LNCaP clone FGC (cell line): ENCODE data around the gene TP63.

Experiments
- DNase-seq: peaks from one replicate; pipeline ENCODE4 v3.0.0-alpha.2; 2011; ENCODE audit warnings: low read depth
- H3K4me3 ChIP-seq: 2 replicates; pipeline ENCODE4 v1.5.1; 2011; ENCODE audit warnings: mild to moderate bottlenecking, low read depth, low read length, control low read depth
- TF ChIP-seq, protein P1 (sequence below): IDR thresholded peaks from 2 replicates; pipeline ENCODE4 v1.5.1; 2012; ENCODE audit warnings: mild to moderate bottlenecking; ENCODE audit not compliant: control insufficient read depth, insufficient read depth; ENCODE audit errors: extremely low read depth

Gene TP63

DNA sequence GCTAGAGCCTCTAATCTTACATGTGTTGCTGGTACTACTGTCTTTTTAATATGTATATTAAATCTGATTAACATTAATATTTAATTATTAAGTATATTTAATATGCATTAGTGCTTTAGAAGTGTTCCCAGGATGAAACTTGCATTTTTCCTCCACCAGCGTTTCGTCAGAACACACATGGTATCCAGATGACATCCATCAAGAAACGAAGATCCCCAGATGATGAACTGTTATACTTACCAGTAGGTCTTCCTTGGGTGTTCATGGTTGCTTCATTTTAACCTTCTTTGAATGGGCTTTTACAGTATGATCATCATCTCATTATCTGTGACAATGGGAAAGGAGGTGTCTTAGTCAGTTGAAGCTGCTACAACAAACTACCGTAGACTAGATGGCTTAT is 238.0 kb downstream of the TP63 start:
- no peak overlapping the region for H3K4me3 ChIP-seq
- TF ChIP-seq, protein P1, sequence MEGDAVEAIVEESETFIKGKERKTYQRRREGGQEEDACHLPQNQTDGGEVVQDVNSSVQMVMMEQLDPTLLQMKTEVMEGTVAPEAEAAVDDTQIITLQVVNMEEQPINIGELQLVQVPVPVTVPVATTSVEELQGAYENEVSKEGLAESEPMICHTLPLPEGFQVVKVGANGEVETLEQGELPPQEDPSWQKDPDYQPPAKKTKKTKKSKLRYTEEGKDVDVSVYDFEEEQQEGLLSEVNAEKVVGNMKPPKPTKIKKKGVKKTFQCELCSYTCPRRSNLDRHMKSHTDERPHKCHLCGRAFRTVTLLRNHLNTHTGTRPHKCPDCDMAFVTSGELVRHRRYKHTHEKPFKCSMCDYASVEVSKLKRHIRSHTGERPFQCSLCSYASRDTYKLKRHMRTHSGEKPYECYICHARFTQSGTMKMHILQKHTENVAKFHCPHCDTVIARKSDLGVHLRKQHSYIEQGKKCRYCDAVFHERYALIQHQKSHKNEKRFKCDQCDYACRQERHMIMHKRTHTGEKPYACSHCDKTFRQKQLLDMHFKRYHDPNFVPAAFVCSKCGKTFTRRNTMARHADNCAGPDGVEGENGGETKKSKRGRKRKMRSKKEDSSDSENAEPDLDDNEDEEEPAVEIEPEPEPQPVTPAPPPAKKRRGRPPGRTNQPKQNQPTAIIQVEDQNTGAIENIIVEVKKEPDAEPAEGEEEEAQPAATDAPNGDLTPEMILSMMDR, result no peak
- DNase-seq, result no peak

DNA sequence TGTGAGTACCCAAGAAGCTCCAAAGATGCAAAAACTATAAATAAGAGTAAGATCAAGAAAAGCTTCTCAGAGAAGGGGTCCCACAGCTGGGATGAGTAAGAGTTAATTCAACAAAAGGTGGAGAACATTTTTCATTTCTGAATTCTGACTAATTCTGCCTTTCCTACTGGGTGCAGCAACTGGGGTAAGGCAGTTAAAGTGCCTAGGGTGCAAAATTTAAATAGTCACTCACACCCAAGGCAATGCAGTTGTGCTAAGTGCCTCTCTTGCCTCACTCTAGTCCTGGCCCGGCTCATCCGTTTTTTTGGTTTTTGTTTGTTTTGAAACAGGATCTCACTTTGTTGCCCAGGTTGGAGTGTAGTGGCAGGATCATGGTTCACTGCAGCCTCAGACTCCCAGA is 240.2 kb downstream of the TP63 start:
- no peak overlapping the region for H3K4me3 ChIP-seq
- TF ChIP-seq, protein P1, result no peak
- DNase-seq, result no peak

DNA sequence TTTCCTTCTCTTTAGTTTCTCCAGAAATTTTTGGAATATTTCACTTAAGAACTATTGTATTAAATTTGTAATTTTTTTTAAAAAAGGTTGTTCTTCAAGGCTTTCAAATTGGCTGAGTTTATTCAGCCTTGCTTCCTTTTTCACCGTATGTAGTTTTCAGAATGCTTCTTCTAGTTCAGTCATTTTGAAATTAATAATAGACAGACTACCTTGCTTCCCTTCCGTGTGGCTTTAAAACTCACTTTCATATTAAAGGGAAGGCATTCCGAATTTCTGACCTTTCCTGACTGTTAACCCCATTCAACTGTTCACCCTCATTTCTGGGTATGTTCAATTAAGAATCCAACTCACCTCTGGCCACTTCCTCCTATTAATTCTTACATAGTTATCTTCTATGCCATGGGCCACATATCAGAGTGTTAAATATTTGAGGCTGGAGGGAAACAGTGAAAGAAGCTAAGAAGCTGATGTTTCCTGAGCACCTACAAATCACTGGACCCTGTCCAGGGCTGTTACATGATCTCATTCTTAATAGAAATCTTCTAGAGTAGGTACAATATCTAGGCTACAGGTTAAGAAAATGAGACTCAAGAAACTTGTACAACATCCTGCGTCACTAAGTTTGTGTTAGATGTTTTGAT is 252.0 kb downstream of the TP63 start:
- no peak overlapping the region for H3K4me3 ChIP-seq
- TF ChIP-seq, protein P1, result no peak
- no peak for DNase-seq

DNA sequence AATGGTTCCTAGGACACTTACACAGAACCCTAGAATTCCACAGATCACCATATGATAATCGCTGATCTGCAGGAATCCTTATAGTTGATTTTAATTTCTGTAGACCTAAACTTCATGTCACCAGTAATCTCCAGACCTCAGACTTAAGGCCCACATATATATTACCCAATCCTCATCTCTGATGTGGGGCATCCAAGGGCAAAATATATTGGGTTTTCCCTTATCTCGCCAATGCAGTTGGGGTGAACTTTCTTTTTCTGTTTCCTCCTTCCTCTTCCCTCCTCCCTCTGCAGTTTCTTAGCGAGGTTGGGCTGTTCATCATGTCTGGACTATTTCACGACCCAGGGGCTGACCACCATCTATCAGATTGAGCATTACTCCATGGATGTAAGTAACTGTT is 259.3 kb downstream of the TP63 start:
- DNase-seq, result no peak
- no peak overlapping the region for H3K4me3 ChIP-seq
- TF ChIP-seq, protein P1, result no peak

DNA sequence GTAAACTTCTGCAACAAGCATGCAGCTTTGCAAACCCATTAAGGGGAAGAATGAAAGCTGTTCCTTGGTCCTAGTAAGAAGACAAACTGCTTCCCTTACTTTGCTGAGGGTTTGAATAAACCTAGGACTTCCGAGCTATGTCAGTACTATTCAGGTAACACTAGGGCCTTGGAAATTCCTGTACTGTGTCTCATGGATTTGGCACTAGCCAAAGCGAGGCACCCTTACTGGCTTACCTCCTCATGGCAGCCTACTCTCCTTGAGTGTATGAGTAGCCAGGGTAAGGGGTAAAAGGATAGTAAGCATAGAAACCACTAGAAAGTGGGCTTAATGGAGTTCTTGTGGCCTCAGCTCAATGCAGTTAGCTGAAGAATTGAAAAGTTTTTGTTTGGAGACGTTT is 265.3 kb downstream of the TP63 start:
- no peak for DNase-seq
- H3K4me3 ChIP-seq, result no peak overlapping the region
- TF ChIP-seq, protein P1, result no peak

DNA sequence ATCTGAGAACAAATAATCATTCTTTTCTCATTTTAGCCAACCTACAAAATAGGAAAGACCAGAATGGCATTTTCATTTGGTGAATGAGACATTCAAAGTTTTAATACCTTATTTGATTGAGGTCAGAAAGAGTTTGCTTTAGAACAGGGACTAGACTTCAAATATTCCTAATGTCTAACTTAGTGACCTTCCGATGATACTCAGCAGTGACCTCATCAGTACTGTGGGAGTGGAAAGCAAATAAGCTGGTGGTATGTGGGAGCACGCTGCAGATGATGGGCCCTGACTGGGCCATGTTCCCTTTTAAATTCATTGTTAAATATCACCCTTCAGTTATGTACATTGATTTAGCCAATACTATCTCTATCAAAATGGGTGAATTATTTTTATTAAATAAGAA is 266.2 kb downstream of the TP63 start:
- no peak overlapping the region for H3K4me3 ChIP-seq
- TF ChIP-seq, protein P1, result no peak
- DNase-seq, result no peak

DNA sequence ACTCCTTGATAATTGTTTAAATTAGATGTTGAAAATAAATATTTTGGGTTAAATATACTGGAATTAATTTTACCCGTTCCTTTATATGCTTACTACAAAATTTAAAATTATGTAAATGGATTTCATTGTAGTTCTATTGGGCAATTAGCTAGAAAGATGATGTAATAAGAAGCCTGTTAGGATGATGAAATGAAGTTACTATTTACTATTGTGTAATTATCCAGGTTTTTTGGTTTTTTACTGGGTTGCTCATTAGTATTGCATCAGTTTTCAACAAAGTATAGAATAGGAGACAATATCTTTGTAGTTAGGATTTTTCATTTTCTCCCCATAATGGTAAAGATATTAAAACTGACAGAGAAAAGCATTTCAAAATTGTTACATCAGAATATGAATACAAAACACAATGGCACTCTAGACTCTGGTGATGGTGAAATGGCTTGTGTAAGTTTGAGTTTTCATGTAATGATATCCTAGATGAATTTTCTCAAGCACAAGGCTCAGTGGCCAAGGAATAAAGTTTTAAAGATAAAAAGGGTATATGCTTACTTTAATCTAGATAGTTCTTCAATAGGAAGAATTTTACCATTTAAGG is 267.5 kb downstream of the TP63 start:
- TF ChIP-seq, protein P1, result no peak
- DNase-seq, result no peak
- no peak overlapping the region for H3K4me3 ChIP-seq
